ENCODE measurements around the gene MT1H.

The MT1H gene

DNA sequence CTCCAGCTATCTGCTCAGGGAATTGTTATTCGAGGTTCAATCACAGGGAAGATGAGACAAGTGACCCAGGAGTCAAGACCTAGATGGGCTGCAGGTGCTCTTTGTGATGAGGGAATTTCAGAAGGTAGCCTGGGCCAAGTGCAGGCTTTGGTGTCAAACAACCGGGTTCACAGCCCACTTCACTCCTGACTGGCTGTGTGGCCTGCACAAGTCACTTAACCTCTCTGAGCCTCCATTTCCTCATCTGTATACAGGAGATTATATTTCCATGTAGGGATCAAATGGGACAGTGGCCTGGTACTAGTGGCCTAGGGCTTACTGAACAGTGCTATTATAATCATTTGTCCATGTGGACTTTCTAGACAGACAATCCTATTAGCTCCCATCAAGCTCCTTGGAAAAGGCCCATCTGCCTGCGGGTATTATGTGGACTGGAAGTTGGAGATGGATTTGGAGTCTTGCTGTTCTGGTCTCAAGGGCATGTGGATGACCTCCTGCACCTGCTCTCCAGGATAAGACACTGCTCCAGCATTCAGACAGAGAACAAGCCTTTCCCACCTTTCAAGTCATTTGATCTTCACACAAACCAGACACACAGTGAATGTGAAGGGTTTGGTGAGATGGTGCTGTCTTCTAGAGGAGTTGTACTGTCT, 9.6 kb downstream of the MT1H start:
- peaks cover 8% of the 10 kb centered on the region for H3K4me1 ChIP-seq (ENCODE audit: low read depth, poor library complexity, severe bottlenecking)
- H2AFZ ChIP-seq (ENCODE audit: low read depth): no peak overlapping the region
- H3K79me2 ChIP-seq (ENCODE audit: insufficient read depth, low read depth): no peaks in the 10 kb centered on the region
- H4K20me1 ChIP-seq (ENCODE audit: insufficient read depth): no peaks in the 10 kb centered on the region
- no peaks in the 10 kb centered on the region for H3K36me3 ChIP-seq (ENCODE audit: insufficient read depth)
- no peaks in the 10 kb centered on the region for H3K27me3 ChIP-seq (ENCODE audit: insufficient read depth, low read depth)
- H3K4me3 ChIP-seq (IDR thresholded peaks at IDR 0.05; ENCODE audit: insufficient read depth, low read depth, low read length): no peak overlapping the region
- H3K27ac ChIP-seq: no peak overlapping the region
- H3K9ac ChIP-seq: no peak overlapping the region
- TF ChIP-seq, protein P1, sequence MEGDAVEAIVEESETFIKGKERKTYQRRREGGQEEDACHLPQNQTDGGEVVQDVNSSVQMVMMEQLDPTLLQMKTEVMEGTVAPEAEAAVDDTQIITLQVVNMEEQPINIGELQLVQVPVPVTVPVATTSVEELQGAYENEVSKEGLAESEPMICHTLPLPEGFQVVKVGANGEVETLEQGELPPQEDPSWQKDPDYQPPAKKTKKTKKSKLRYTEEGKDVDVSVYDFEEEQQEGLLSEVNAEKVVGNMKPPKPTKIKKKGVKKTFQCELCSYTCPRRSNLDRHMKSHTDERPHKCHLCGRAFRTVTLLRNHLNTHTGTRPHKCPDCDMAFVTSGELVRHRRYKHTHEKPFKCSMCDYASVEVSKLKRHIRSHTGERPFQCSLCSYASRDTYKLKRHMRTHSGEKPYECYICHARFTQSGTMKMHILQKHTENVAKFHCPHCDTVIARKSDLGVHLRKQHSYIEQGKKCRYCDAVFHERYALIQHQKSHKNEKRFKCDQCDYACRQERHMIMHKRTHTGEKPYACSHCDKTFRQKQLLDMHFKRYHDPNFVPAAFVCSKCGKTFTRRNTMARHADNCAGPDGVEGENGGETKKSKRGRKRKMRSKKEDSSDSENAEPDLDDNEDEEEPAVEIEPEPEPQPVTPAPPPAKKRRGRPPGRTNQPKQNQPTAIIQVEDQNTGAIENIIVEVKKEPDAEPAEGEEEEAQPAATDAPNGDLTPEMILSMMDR (conservative IDR thresholded peaks at IDR 0.05; ENCODE audit: low read depth, low read length): no peak
- H3K4me2 ChIP-seq: no peak overlapping the region

GRCh38 chr16:56679818-56680217, 10.2 kb downstream of the MT1H start:
- Histone ChIP-seq H2AFZ (ENCODE audit: low read depth) (no peak overlapping the region), H3K4me2 (no peak overlapping the region), H3K27me3 (ENCODE audit: insufficient read depth, low read depth) (no peaks in the 10 kb centered on the region), H3K4me1 (ENCODE audit: low read depth, poor library complexity, severe bottlenecking) (peaks cover 8% of the 10 kb centered on the region), H3K4me3 (IDR thresholded peaks at IDR 0.05; ENCODE audit: insufficient read depth, low read depth, low read length) (no peak overlapping the region), H3K36me3 (ENCODE audit: insufficient read depth) (no peaks in the 10 kb centered on the region), H3K27ac (no peak overlapping the region), H3K79me2 (ENCODE audit: insufficient read depth, low read depth) (no peaks in the 10 kb centered on the region), H4K20me1 (ENCODE audit: insufficient read depth) (no peaks in the 10 kb centered on the region), H3K9ac (no peak overlapping the region)
- TF ChIP-seq, protein P1 (conservative IDR thresholded peaks at IDR 0.05; ENCODE audit: low read depth, low read length): no peak

DNA sequence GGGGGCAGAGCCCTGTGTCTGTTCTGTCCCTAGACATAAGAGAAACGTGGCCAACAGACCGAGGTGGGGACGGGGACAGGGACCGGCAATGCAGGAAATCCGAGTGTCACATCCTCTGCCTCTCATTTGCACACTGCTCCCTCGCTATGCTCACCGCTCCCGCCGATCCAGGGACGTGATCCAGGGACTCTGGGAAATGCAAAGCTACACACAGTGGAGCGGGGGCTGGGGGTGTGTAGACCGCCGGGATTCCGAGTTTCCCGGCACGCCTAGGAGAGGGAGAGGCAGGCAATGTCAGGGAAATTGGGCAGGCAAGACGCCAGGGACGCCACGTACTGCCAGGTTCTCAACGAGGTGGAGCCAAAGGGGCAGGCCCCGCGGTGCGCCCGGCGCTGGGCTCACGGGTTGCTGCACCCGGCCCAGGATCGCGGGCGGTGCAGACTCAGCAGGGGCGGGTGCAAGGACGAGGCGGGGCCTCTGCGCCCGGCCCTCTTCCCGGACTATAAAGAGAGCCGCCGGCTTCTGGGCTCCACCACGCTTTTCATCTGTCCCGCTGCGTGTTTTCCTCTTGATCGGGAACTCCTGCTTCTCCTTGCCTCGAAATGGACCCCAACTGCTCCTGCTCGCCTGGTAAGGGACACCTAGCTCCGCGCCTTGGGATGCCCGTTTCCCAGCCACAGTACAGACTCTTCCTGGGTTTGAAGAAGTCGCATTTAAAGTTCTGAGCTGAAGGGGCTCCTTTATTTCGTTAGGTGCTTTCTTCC, 12.5 kb downstream of the MT1H start, which contains the start of gene MT1X:
Gene MT1X (plus strand): TSS at position 532 of the 764 bp plus-strand sequence. CDS start 71 bp downstream, at position 603.
- peak within 1 kb of the TSS; percentile 72; the same call in 1 of the 2 replicates for H3K9ac ChIP-seq

DNA sequence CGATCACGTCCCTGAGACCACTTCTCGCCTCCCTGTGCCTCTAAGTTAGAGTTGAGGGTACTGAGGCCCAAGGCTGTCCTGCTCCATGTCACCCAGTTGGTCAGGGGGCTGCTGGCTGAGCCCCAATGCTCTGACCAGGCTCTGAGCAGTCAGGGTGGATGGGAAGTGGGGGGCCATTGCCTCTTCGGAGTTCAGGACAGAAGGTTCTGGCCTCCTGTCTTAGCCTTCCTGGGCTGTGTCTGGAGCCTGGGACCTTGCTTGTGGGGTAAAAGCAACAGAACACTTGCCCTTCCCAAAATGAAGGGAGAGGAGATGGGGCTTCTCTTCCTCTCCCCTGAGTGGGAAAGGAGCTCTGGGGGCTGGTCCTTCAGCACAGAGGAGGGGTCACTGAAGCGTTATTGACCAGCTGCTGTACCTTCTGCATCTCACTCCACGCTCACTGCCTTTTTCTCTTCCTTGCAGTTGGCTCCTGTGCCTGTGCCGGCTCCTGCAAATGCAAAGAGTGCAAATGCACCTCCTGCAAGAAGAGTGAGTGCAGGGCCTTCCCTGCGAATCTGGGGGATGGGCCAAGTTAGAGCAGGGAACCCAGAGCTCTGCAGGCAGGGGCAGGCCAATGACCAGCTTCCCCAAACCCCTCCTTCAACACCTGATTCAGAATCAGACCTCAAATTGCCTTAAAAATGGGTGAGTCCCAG, 13.2 kb downstream of the MT1H start:
- H3K36me3 ChIP-seq (ENCODE audit: insufficient read depth): no peaks in the 10 kb centered on the region

More for the DNA sequence above, 12.5 kb downstream of the MT1H start, which contains the start of gene MT1X:
- peak within 1 kb of the TSS; percentile 98 for H3K4me2 ChIP-seq
- no peaks in the 10 kb centered on the region for H3K79me2 ChIP-seq (ENCODE audit: insufficient read depth, low read depth)
- H2AFZ ChIP-seq (ENCODE audit: low read depth): peak within 1 kb of the TSS; percentile 99
- H3K36me3 ChIP-seq (ENCODE audit: insufficient read depth): no peaks in the 10 kb centered on the region
- H3K27me3 ChIP-seq (ENCODE audit: insufficient read depth, low read depth): no peaks in the 10 kb centered on the region
- no peak within 1 kb of the TSS for H3K4me3 ChIP-seq (IDR thresholded peaks at IDR 0.05; ENCODE audit: insufficient read depth, low read depth, low read length)
- peaks cover 8% of the 10 kb centered on the region for H3K4me1 ChIP-seq (ENCODE audit: low read depth, poor library complexity, severe bottlenecking)
- TF ChIP-seq, protein P1 (conservative IDR thresholded peaks at IDR 0.05; ENCODE audit: low read depth, low read length): no peak
- no peak within 1 kb of the TSS for H3K27ac ChIP-seq
- no peaks in the 10 kb centered on the region for H4K20me1 ChIP-seq (ENCODE audit: insufficient read depth)

More for the DNA sequence above, 13.2 kb downstream of the MT1H start:
- H3K4me3 ChIP-seq (IDR thresholded peaks at IDR 0.05; ENCODE audit: insufficient read depth, low read depth, low read length): no peak overlapping the region
- no peak overlapping the region for H3K27ac ChIP-seq
- H4K20me1 ChIP-seq (ENCODE audit: insufficient read depth): no peaks in the 10 kb centered on the region
- H3K27me3 ChIP-seq (ENCODE audit: insufficient read depth, low read depth): no peaks in the 10 kb centered on the region
- peaks cover 8% of the 10 kb centered on the region for H3K4me1 ChIP-seq (ENCODE audit: low read depth, poor library complexity, severe bottlenecking)
- TF ChIP-seq, protein P1 (conservative IDR thresholded peaks at IDR 0.05; ENCODE audit: low read depth, low read length): no peak
- H2AFZ ChIP-seq (ENCODE audit: low read depth): peak overlapping the region; percentile 99
- peak overlapping the region; percentile 72; the same call in 1 of the 2 replicates for H3K9ac ChIP-seq
- peak overlapping the region; percentile 98 for H3K4me2 ChIP-seq
- H3K79me2 ChIP-seq (ENCODE audit: insufficient read depth, low read depth): no peaks in the 10 kb centered on the region
